Mesendoderm (in vitro differentiated cells): ENCODE results near the gene ATP10B.

ENCODE experiments used
- DNase-seq: peaks from one replicate; pipeline ENCODE4 v3.0.0; 2013
- H2AK5ac ChIP-seq: 2 replicates; pipeline ENCODE4 v1.6.1; 2013; ENCODE audit warnings: low read length, inconsistent platforms
- H2BK120ac ChIP-seq: 2 replicates; pipeline ENCODE4 v1.6.1; 2013; ENCODE audit warnings: low read depth, mild to moderate bottlenecking, low read length, moderate library complexity, mixed read lengths
- H2BK15ac ChIP-seq: replicated peaks from 2 replicates; pipeline ENCODE4 v1.6.1; 2013; ENCODE audit warnings: low read depth, mild to moderate bottlenecking, moderate library complexity
- H2BK5ac ChIP-seq: 2 replicates; pipeline ENCODE4 v1.6.1; 2013; ENCODE audit warnings: low read length, inconsistent platforms
- H3K18ac ChIP-seq: 2 replicates; pipeline ENCODE4 v1.6.1; 2013; ENCODE audit warnings: mild to moderate bottlenecking, low read length, mixed read lengths
- H3K23ac ChIP-seq: one replicate; pipeline ENCODE4 v1.6.1; 2013; ENCODE audit warnings: low read length
- H3K27ac ChIP-seq: 2 replicates; pipeline ENCODE4 v1.5.1; 2013; ENCODE audit warnings: low read depth, mild to moderate bottlenecking, inconsistent platforms, low read length, moderate library complexity
- H3K27me3 ChIP-seq: 2 replicates; pipeline ENCODE4 v1.6.1; 2013; ENCODE audit warnings: low read length, control low read depth, mild to moderate bottlenecking, inconsistent platforms; ENCODE audit not compliant: insufficient read depth, poor library complexity
- H3K36me3 ChIP-seq: 2 replicates; pipeline ENCODE4 v1.6.1; 2013; ENCODE audit warnings: low read length, inconsistent platforms; ENCODE audit not compliant: control insufficient read depth, insufficient read depth
- H3K4ac ChIP-seq: one replicate; pipeline ENCODE4 v1.6.1; 2013; ENCODE audit warnings: low read depth, mild to moderate bottlenecking, low read length, moderate library complexity
- H3K4me1 ChIP-seq: 2 replicates; pipeline ENCODE4 v1.6.1; 2013; ENCODE audit warnings: low read depth, low read length, inconsistent platforms; ENCODE audit not compliant: control insufficient read depth
- H3K4me2 ChIP-seq: 2 replicates; pipeline ENCODE4 v1.6.1; 2013; ENCODE audit warnings: low read length
- H3K4me3 ChIP-seq: 2 replicates; pipeline ENCODE4 v1.5.1; 2013; ENCODE audit warnings: mild to moderate bottlenecking, low read length
- H3K56ac ChIP-seq: one replicate; pipeline ENCODE4 v1.6.1; 2013; ENCODE audit warnings: low read length
- H3K79me1 ChIP-seq: 2 replicates; pipeline ENCODE4 v1.6.1; 2013; ENCODE audit warnings: low read length, inconsistent platforms
- H3K79me2 ChIP-seq: 2 replicates; pipeline ENCODE4 v1.6.1; 2013; ENCODE audit warnings: mild to moderate bottlenecking, low read length; ENCODE audit not compliant: control insufficient read depth, insufficient read depth
- H3K9ac ChIP-seq: 2 replicates; pipeline ENCODE4 v1.6.1; 2013; ENCODE audit warnings: low read length, inconsistent platforms
- H4K5ac ChIP-seq: one replicate; pipeline ENCODE4 v1.6.1; 2013; ENCODE audit warnings: low read length
- H4K8ac ChIP-seq: one replicate; pipeline ENCODE4 v1.6.1; 2013; ENCODE audit warnings: low read depth, mild to moderate bottlenecking, control low read depth, low read length, moderate library complexity
- WGBS: extraction: QIAGEN DNeasy Blood & Tissue Kit; methylation state at CpG from one replicate; pipeline ENCODE4 v1.1.7; 2013; ENCODE audit warnings: low lambda C conversion rate, missing lambda C conversion rate; ENCODE audit not compliant: insufficient coverage; ENCODE audit errors: extremely low coverage; 5-methylcytosine and 5-hydroxymethylcytosine counted together

ATP10B gene

DNA sequence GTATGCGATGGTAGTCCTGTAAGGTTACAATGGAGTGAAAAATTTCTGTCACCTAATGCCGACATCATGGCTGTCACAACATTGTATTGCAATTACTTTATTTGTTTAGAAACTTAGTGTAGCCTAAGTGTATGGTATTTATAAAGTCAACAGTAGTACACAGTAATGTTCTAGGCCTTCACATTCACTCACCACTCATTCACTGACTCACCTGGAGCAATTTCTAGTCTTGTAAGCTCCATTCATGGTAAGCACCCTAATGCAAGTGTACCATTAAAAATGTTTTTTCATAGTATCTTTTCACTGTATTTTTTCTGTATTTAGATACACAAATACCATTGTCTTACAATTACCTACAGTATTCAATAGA lies 58.5 kb downstream of the ATP10B start:
- Histone ChIP-seq H3K27me3 (no peaks in the 10 kb centered on the region), H2BK5ac (no peak overlapping the region), H3K18ac (no peak overlapping the region), H3K4me1 (peaks cover 5% of the 10 kb centered on the region), H3K4ac (no peak overlapping the region), H3K79me1 (no peaks in the 10 kb centered on the region), H2AK5ac (no peak overlapping the region), H3K27ac (no peak overlapping the region), H2BK15ac (no peak overlapping the region), H3K36me3 (no peaks in the 10 kb centered on the region), H2BK120ac (no peak overlapping the region), H3K23ac (no peak overlapping the region), H4K5ac (no peak overlapping the region), H4K8ac (no peak overlapping the region), H3K4me2 (no peak overlapping the region), H3K4me3 (no peak overlapping the region), H3K56ac (no peak overlapping the region), H3K79me2 (no peaks in the 10 kb centered on the region), H3K9ac (no peak overlapping the region)
- DNase-seq, result no peak
- WGBS, result no CpG with 5 or more reads among the region's 2 CpGs

DNA sequence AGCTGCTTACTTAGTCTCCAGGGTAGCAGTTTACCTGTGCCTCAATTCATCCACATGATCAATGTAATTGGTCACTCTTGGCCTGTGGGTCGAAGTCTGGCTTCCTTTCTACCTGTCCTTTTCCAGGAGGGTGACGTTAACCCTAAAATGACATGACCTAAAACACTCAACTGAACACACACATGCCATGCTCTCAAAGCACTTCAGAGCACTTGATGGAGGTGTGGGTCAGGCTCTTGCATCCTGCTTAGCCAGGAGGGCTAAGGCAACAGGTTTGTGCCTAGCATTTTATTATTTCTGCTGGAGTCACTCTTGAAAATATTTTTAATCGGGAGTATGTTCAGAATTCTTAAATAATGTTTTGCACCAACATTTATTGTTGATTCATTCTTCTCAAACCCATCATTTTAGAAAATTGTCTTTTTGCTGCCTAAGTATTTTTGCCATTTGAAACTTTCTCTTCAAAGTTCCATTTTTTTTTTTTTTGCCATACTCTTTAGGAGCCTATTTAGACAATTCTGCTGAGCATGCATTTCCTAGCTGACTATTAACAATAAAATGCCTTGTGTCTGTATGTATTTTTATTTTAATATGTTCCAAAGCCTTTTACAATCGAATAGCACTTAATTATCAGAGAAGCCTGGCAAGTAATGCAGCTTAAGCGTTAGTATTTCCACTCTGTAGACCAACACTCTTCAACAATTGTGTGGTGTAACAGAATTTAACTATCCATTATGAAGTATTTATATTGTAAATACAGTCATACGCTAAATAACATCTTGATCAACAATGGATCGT lies 59.1 kb downstream of the ATP10B start:
- Histone ChIP-seq H3K79me1 (no peaks in the 10 kb centered on the region), H3K18ac (no peak overlapping the region), H4K8ac (no peak overlapping the region), H3K27ac (no peak overlapping the region), H2AK5ac (no peak overlapping the region), H4K5ac (no peak overlapping the region), H3K4me1 (peaks cover 6% of the 10 kb centered on the region), H3K9ac (no peak overlapping the region), H3K4ac (no peak overlapping the region), H3K36me3 (no peaks in the 10 kb centered on the region), H2BK15ac (no peak overlapping the region), H2BK5ac (no peak overlapping the region), H3K27me3 (no peaks in the 10 kb centered on the region), H3K23ac (no peak overlapping the region), H3K4me2 (no peak overlapping the region), H2BK120ac (no peak overlapping the region), H3K56ac (no peak overlapping the region), H3K4me3 (no peak overlapping the region), H3K79me2 (no peaks in the 10 kb centered on the region)
- no CpG with 5 or more reads among the region's 7 CpGs for WGBS
- no peak for DNase-seq

DNA sequence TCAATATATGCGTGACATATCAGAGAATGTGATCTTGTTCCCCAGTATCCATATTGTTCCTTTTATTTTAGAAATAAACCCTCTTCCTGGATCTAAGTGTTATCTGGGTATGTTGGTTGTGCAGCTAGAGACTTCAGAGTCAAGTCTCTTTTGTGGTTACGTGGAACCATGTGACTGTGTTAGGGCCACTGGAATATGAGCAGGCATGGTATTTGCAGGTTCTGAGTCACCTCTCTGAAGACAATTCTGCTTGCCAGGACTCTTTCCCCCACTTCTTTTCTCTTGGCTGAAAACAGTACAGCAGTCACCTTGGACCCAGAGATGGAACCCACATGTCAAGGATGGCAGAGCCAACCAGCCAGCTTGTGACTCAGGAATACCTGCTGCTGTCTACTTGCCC lies 59.7 kb downstream of the ATP10B start:
- no peak for DNase-seq
- no peak overlapping the region for H3K27ac ChIP-seq
- H3K56ac ChIP-seq, result no peak overlapping the region
- WGBS, result no CpG with 5 or more reads among the region's 2 CpGs
- H3K79me1 ChIP-seq, result no peaks in the 10 kb centered on the region
- no peak overlapping the region for H3K4ac ChIP-seq
- H3K23ac ChIP-seq, result no peak overlapping the region
- H3K4me1 ChIP-seq, result peaks cover 11% of the 10 kb centered on the region
- H3K18ac ChIP-seq, result no peak overlapping the region
- no peak overlapping the region for H4K5ac ChIP-seq
- H2BK120ac ChIP-seq, result no peak overlapping the region
- no peaks in the 10 kb centered on the region for H3K36me3 ChIP-seq
- no peak overlapping the region for H2BK5ac ChIP-seq
- H3K9ac ChIP-seq, result no peak overlapping the region
- no peak overlapping the region for H2BK15ac ChIP-seq
- no peak overlapping the region for H4K8ac ChIP-seq
- no peak overlapping the region for H3K4me3 ChIP-seq
- H2AK5ac ChIP-seq, result no peak overlapping the region
- no peaks in the 10 kb centered on the region for H3K27me3 ChIP-seq
- H3K4me2 ChIP-seq, result no peak overlapping the region
- no peaks in the 10 kb centered on the region for H3K79me2 ChIP-seq

DNA sequence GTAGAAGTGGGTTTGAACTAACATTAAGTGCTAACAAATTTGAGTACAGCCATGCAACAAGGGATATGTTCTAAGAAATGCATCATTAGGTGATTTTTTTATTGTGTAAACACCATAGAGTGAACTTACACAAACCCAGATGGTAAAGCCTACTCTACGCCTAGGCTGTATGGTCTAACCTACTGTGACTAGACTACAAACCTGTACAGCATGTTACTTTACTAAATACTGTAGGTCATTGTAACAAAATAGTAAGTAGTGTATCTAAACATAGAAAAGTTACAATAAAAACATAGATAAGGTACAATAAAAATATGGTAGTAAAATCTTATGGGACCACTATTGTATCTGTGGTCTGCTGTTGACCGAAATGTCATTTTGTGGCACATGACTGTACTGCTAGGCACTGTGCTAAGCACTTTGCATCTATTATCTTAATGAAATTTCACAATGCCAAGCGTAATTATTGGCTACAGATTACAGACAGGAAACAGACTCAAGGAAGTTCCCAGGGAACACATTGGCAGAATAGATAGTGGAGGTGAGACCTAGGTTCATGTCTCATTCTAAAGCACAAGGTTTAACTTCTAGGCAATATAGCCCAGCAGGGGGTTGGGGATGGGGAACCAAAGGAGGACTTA lies 62.7 kb downstream of the ATP10B start:
- no peak overlapping the region for H3K4me3 ChIP-seq
- H3K79me1 ChIP-seq, result no peaks in the 10 kb centered on the region
- no peak overlapping the region for H2BK5ac ChIP-seq
- H2BK120ac ChIP-seq, result no peak overlapping the region
- H2AK5ac ChIP-seq, result no peak overlapping the region
- no peak overlapping the region for H3K4ac ChIP-seq
- H3K79me2 ChIP-seq, result no peaks in the 10 kb centered on the region
- H4K5ac ChIP-seq, result no peak overlapping the region
- H3K4me1 ChIP-seq, result peaks cover 11% of the 10 kb centered on the region
- H3K18ac ChIP-seq, result no peak overlapping the region
- no peak overlapping the region for H4K8ac ChIP-seq
- H3K56ac ChIP-seq, result no peak overlapping the region
- no CpG with 5 or more reads among the region's 3 CpGs for WGBS
- no peaks in the 10 kb centered on the region for H3K36me3 ChIP-seq
- no peak overlapping the region for H3K4me2 ChIP-seq
- H3K9ac ChIP-seq, result no peak overlapping the region
- no peak overlapping the region for H3K27ac ChIP-seq
- H2BK15ac ChIP-seq, result no peak overlapping the region
- H3K23ac ChIP-seq, result no peak overlapping the region
- H3K27me3 ChIP-seq, result no peaks in the 10 kb centered on the region
- DNase-seq, result peak; percentile 49

DNA sequence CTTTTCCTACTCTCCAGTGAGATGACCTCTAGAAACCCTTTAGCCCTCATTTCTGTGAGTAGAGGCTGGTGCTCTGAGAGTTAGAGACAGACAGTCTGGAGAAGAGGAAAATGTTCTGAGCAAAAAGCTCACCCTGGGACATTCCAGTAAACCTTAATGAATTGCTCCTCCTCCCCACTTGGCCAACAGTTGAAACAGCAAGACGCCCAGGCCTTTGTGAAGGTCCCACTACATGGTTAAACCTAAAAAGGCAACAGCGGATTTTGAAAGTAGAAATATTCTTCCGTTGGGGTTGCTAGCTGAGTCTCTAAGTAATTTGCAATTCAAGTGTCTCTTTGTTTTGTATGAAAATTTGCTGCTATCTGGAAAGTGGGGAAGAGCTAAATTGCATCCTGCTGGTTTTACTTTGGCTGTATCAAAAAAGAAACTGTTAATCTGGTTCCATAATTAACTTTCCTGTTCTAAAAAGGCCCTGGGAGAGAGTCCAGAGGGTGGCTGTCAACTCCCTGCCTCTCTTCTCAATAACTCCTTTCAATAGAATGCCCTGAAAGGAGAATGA lies 63.8 kb downstream of the ATP10B start:
- Histone ChIP-seq H3K27me3 (no peaks in the 10 kb centered on the region), H3K4me1 (peaks cover 11% of the 10 kb centered on the region), H4K5ac (no peak overlapping the region), H3K4me3 (no peak overlapping the region), H3K56ac (no peak overlapping the region), H3K9ac (no peak overlapping the region), H2BK5ac (no peak overlapping the region), H3K23ac (no peak overlapping the region), H2BK120ac (no peak overlapping the region), H3K79me1 (no peaks in the 10 kb centered on the region), H3K27ac (no peak overlapping the region), H3K79me2 (no peaks in the 10 kb centered on the region), H3K4ac (no peak overlapping the region), H3K4me2 (no peak overlapping the region), H2BK15ac (no peak overlapping the region), H4K8ac (no peak overlapping the region), H3K18ac (no peak overlapping the region), H3K36me3 (no peaks in the 10 kb centered on the region), H2AK5ac (no peak overlapping the region)
- DNase-seq, result peak; percentile 19
- no CpG with 5 or more reads among the region's 3 CpGs for WGBS
